ENCODE measurements around the gene ACAN.

Gene ACAN

GRCh38 chr15:88835646-88836045, 32.4 kb downstream of the ACAN start:
- H3K36me3 ChIP-seq (ENCODE audit: insufficient read depth, low read length), result no peaks in the 10 kb centered on the region
- no peaks in the 10 kb centered on the region for H3K4me1 ChIP-seq (ENCODE audit: insufficient read depth, low read length)
- no peak overlapping the region for H2AFZ ChIP-seq (ENCODE audit: low read depth, low read length)
- no peak overlapping the region for H3K4me3 ChIP-seq (ENCODE audit: low read length)
- no peaks in the 10 kb centered on the region for H3K27me3 ChIP-seq (ENCODE audit: insufficient read depth, low read length)
- no peaks in the 10 kb centered on the region for H3K9me3 ChIP-seq (ENCODE audit: low read length)

- Histone ChIP-seq H3K4me3 (ENCODE audit: low read length) (no peak overlapping the region), H3K36me3 (ENCODE audit: insufficient read depth, low read length) (no peaks in the 10 kb centered on the region), H3K9me3 (ENCODE audit: low read length) (no peaks in the 10 kb centered on the region), H2AFZ (ENCODE audit: low read depth, low read length) (no peak overlapping the region), H3K4me1 (ENCODE audit: insufficient read depth, low read length) (no peaks in the 10 kb centered on the region), H3K27me3 (ENCODE audit: insufficient read depth, low read length) (no peaks in the 10 kb centered on the region)
Measured at GRCh38 chr15:88838667-88839066, 35.4 kb downstream of the ACAN start.

GRCh38 chr15:88839146-88839545, 35.9 kb downstream of the ACAN start:
- no peaks in the 10 kb centered on the region for H3K36me3 ChIP-seq (ENCODE audit: insufficient read depth, low read length)
- no peak overlapping the region for H2AFZ ChIP-seq (ENCODE audit: low read depth, low read length)
- no peaks in the 10 kb centered on the region for H3K9me3 ChIP-seq (ENCODE audit: low read length)
- no peak overlapping the region for H3K4me3 ChIP-seq (ENCODE audit: low read length)
- H3K4me1 ChIP-seq (ENCODE audit: insufficient read depth, low read length), result no peaks in the 10 kb centered on the region
- H3K27me3 ChIP-seq (ENCODE audit: insufficient read depth, low read length), result no peaks in the 10 kb centered on the region

GRCh38 chr15:88839961-88840360, 36.7 kb downstream of the ACAN start:
- H3K4me3 ChIP-seq (ENCODE audit: low read length), result no peak overlapping the region
- H2AFZ ChIP-seq (ENCODE audit: low read depth, low read length), result no peak overlapping the region
- no peaks in the 10 kb centered on the region for H3K4me1 ChIP-seq (ENCODE audit: insufficient read depth, low read length)
- H3K27me3 ChIP-seq (ENCODE audit: insufficient read depth, low read length), result no peaks in the 10 kb centered on the region
- no peaks in the 10 kb centered on the region for H3K36me3 ChIP-seq (ENCODE audit: insufficient read depth, low read length)
- H3K9me3 ChIP-seq (ENCODE audit: low read length), result no peaks in the 10 kb centered on the region

GRCh38 chr15:88841236-88841635, 38.0 kb downstream of the ACAN start:
- Histone ChIP-seq H3K4me3 (ENCODE audit: low read length) (no peak overlapping the region), H3K4me1 (ENCODE audit: insufficient read depth, low read length) (no peaks in the 10 kb centered on the region), H3K9me3 (ENCODE audit: low read length) (no peaks in the 10 kb centered on the region), H3K36me3 (ENCODE audit: insufficient read depth, low read length) (no peaks in the 10 kb centered on the region), H2AFZ (ENCODE audit: low read depth, low read length) (no peak overlapping the region), H3K27me3 (ENCODE audit: insufficient read depth, low read length) (no peaks in the 10 kb centered on the region)

- Histone ChIP-seq H3K4me1 (ENCODE audit: insufficient read depth, low read length) (no peaks in the 10 kb centered on the region), H3K4me3 (ENCODE audit: low read length) (no peak overlapping the region), H3K9me3 (ENCODE audit: low read length) (no peaks in the 10 kb centered on the region), H3K36me3 (ENCODE audit: insufficient read depth, low read length) (no peaks in the 10 kb centered on the region), H3K27me3 (ENCODE audit: insufficient read depth, low read length) (no peaks in the 10 kb centered on the region), H2AFZ (ENCODE audit: low read depth, low read length) (no peak overlapping the region)
Measured at GRCh38 chr15:88842156-88842555, 38.9 kb downstream of the ACAN start.

GRCh38 chr15:88843334-88843733, 40.1 kb downstream of the ACAN start:
- Histone ChIP-seq H3K4me3 (ENCODE audit: low read length) (no peak overlapping the region), H3K27me3 (ENCODE audit: insufficient read depth, low read length) (no peaks in the 10 kb centered on the region), H3K36me3 (ENCODE audit: insufficient read depth, low read length) (no peaks in the 10 kb centered on the region), H3K4me1 (ENCODE audit: insufficient read depth, low read length) (no peaks in the 10 kb centered on the region), H2AFZ (ENCODE audit: low read depth, low read length) (no peak overlapping the region), H3K9me3 (ENCODE audit: low read length) (no peaks in the 10 kb centered on the region)

GRCh38 chr15:88844749-88845386, 41.6 kb downstream of the ACAN start:
- no peak overlapping the region for H3K4me3 ChIP-seq (ENCODE audit: low read length)
- no peak overlapping the region for H2AFZ ChIP-seq (ENCODE audit: low read depth, low read length)
- no peaks in the 10 kb centered on the region for H3K9me3 ChIP-seq (ENCODE audit: low read length)
- no peaks in the 10 kb centered on the region for H3K27me3 ChIP-seq (ENCODE audit: insufficient read depth, low read length)
- H3K36me3 ChIP-seq (ENCODE audit: insufficient read depth, low read length), result no peaks in the 10 kb centered on the region
- H3K4me1 ChIP-seq (ENCODE audit: insufficient read depth, low read length), result no peaks in the 10 kb centered on the region

GRCh38 chr15:88845616-88846015, 42.4 kb downstream of the ACAN start:
- Histone ChIP-seq H3K27me3 (ENCODE audit: insufficient read depth, low read length) (no peaks in the 10 kb centered on the region), H3K4me1 (ENCODE audit: insufficient read depth, low read length) (no peaks in the 10 kb centered on the region), H3K9me3 (ENCODE audit: low read length) (no peaks in the 10 kb centered on the region), H3K36me3 (ENCODE audit: insufficient read depth, low read length) (no peaks in the 10 kb centered on the region), H2AFZ (ENCODE audit: low read depth, low read length) (no peak overlapping the region), H3K4me3 (ENCODE audit: low read length) (no peak overlapping the region)

- H3K36me3 ChIP-seq (ENCODE audit: insufficient read depth, low read length), result no peaks in the 10 kb centered on the region
- no peak overlapping the region for H2AFZ ChIP-seq (ENCODE audit: low read depth, low read length)
- no peaks in the 10 kb centered on the region for H3K4me1 ChIP-seq (ENCODE audit: insufficient read depth, low read length)
- H3K9me3 ChIP-seq (ENCODE audit: low read length), result no peaks in the 10 kb centered on the region
- H3K27me3 ChIP-seq (ENCODE audit: insufficient read depth, low read length), result no peaks in the 10 kb centered on the region
- no peak overlapping the region for H3K4me3 ChIP-seq (ENCODE audit: low read length)
Measured at GRCh38 chr15:88847144-88847543, 43.9 kb downstream of the ACAN start.

GRCh38 chr15:88848203-88848602, 45.0 kb downstream of the ACAN start:
- no peaks in the 10 kb centered on the region for H3K9me3 ChIP-seq (ENCODE audit: low read length)
- H3K36me3 ChIP-seq (ENCODE audit: insufficient read depth, low read length), result no peaks in the 10 kb centered on the region
- H3K4me3 ChIP-seq (ENCODE audit: low read length), result no peak overlapping the region
- H3K27me3 ChIP-seq (ENCODE audit: insufficient read depth, low read length), result no peaks in the 10 kb centered on the region
- H3K4me1 ChIP-seq (ENCODE audit: insufficient read depth, low read length), result no peaks in the 10 kb centered on the region
- no peak overlapping the region for H2AFZ ChIP-seq (ENCODE audit: low read depth, low read length)

GRCh38 chr15:88849376-88850072, 46.3 kb downstream of the ACAN start:
- Histone ChIP-seq H3K9me3 (ENCODE audit: low read length) (no peaks in the 10 kb centered on the region), H3K36me3 (ENCODE audit: insufficient read depth, low read length) (no peaks in the 10 kb centered on the region), H3K4me3 (ENCODE audit: low read length) (no peak overlapping the region), H3K27me3 (ENCODE audit: insufficient read depth, low read length) (no peaks in the 10 kb centered on the region), H2AFZ (ENCODE audit: low read depth, low read length) (no peak overlapping the region), H3K4me1 (ENCODE audit: insufficient read depth, low read length) (no peaks in the 10 kb centered on the region)

- no peak overlapping the region for H2AFZ ChIP-seq (ENCODE audit: low read depth, low read length)
Measured at GRCh38 chr15:88852476-88852875, 49.2 kb downstream of the ACAN start.

GRCh38 chr15:88858934-88859333, 55.7 kb downstream of the ACAN start:
- peaks cover 2% of the 10 kb centered on the region for H3K9me3 ChIP-seq (ENCODE audit: low read length)
- H3K4me3 ChIP-seq (ENCODE audit: low read length), result no peak overlapping the region
- no peak overlapping the region for H2AFZ ChIP-seq (ENCODE audit: low read depth, low read length)
- no peaks in the 10 kb centered on the region for H3K36me3 ChIP-seq (ENCODE audit: insufficient read depth, low read length)
- H3K4me1 ChIP-seq (ENCODE audit: insufficient read depth, low read length), result no peaks in the 10 kb centered on the region
- H3K27me3 ChIP-seq (ENCODE audit: insufficient read depth, low read length), result peaks cover 5% of the 10 kb centered on the region

More at GRCh38 chr15:88852476-88852875, 49.2 kb downstream of the ACAN start:
- Histone ChIP-seq H3K4me1 (ENCODE audit: insufficient read depth, low read length) (no peaks in the 10 kb centered on the region), H3K36me3 (ENCODE audit: insufficient read depth, low read length) (no peaks in the 10 kb centered on the region), H3K4me3 (ENCODE audit: low read length) (no peak overlapping the region), H3K9me3 (ENCODE audit: low read length) (peaks cover 2% of the 10 kb centered on the region), H3K27me3 (ENCODE audit: insufficient read depth, low read length) (no peaks in the 10 kb centered on the region)
